IMR-90 (cell line): ENCODE data around the gene MTTP.

Source experiments
- BHLHE40 ChIP-seq: fragments of 150-350 bp; IDR thresholded peaks from 2 replicates; pipeline ENCODE4 v1.6.1; 2016; ENCODE audit warnings: mild to moderate bottlenecking, low read depth, low read length
- CEBPB ChIP-seq: IDR thresholded peaks from 2 replicates; pipeline ENCODE4 v1.6.1; 2012; ENCODE audit warnings: low read depth, low read length, improper control_type of control experiment
- CHD1 ChIP-seq: IDR thresholded peaks from 2 replicates; pipeline ENCODE4 v1.6.1; 2012; ENCODE audit warnings: low read depth, low read length, improper control_type of control experiment
- CTCF ChIP-seq: conservative IDR thresholded peaks from 2 replicates; pipeline ENCODE4 v1.5.1; 2012; ENCODE audit warnings: mild to moderate bottlenecking, low read depth, low read length, improper control_type of control experiment
- ELK1 ChIP-seq: fragments of 150-350 bp; IDR thresholded peaks from 2 replicates; pipeline ENCODE4 v1.6.1; 2016; ENCODE audit warnings: low read depth, mild to moderate bottlenecking, low read length, moderate library complexity, borderline replicate concordance
- FOS ChIP-seq: fragments of 150-350 bp; IDR thresholded peaks from 2 replicates; pipeline ENCODE4 v1.6.1; 2016; ENCODE audit warnings: low read depth, low read length
- MAZ ChIP-seq: IDR thresholded peaks from 2 replicates; pipeline ENCODE4 v1.6.1; 2012; ENCODE audit warnings: low read depth, mild to moderate bottlenecking, low read length, improper control_type of control experiment, moderate library complexity, borderline replicate concordance
- MXI1 ChIP-seq: IDR thresholded peaks from 2 replicates; pipeline ENCODE4 v1.6.1; 2012; ENCODE audit warnings: low read depth, mild to moderate bottlenecking, low read length, moderate library complexity, borderline replicate concordance
- POLR2A ChIP-seq: IDR thresholded peaks from 2 replicates; pipeline ENCODE4 v1.6.1; 2012; ENCODE audit warnings: mild to moderate bottlenecking, low read depth, low read length
- RAD21 ChIP-seq: IDR thresholded peaks from 2 replicates; pipeline ENCODE4 v1.6.1; 2012; ENCODE audit warnings: low read length, improper control_type of control experiment
- RCOR1 ChIP-seq: IDR thresholded peaks from 2 replicates; pipeline ENCODE4 v1.6.1; 2012; ENCODE audit warnings: mild to moderate bottlenecking, low read length, improper control_type of control experiment; ENCODE audit not compliant: insufficient replicate concordance
- RFX5 ChIP-seq: IDR thresholded peaks from 2 replicates; pipeline ENCODE4 v1.8.0; 2012; ENCODE audit warnings: low read depth, mild to moderate bottlenecking, low read length, moderate library complexity
- USF2 ChIP-seq: fragments of 150-350 bp; IDR thresholded peaks from 2 replicates; pipeline ENCODE4 v1.6.1; 2017; ENCODE audit warnings: mild to moderate bottlenecking, antibody characterized with exemption, low read length, low read depth

GRCh38 chr4:99636422-99636821 is 61.8 kb downstream of the MTTP start:
- TF ChIP-seq CTCF (no peak), MAZ (no peak), POLR2A (no peak), BHLHE40 (no peak), MXI1 (no peak), RFX5 (no peak), RCOR1 (no peak), ELK1 (no peak), FOS (no peak), RAD21 (no peak), USF2 (no peak), CEBPB (peak; percentile 73), CHD1 (no peak)
